K562 (cell line): ENCODE data around the gene GLB1L. TPM values are rescaled to one million over a fixed set of nuclear protein-coding genes. Genes with fewer than 3 reads are reported as not detected.

Experiments
- ATF3 ChIP-seq, 2 experiments: fragments of 450-650 bp in 1 of 2; sonication (generic) in 1 of 2; formaldehyde crosslinking in 1 of 2; IDR thresholded peaks in 1 of 2; conservative IDR thresholded peaks in 1 of 2; 2 replicates each; pipeline versions ENCODE4 v1.6.1 to v1.8.1; 2016 to 2023; ENCODE audit warnings: mild to moderate bottlenecking in 2 of 2, moderate library complexity in 2 of 2, inconsistent platforms in 1 of 2, missing genetic modification reagents in 1 of 2
- HDAC6 ChIP-seq: IDR thresholded peaks from 2 replicates; pipeline ENCODE4 v1.6.1; 2012; ENCODE audit warnings: low read depth, mild to moderate bottlenecking, control low read depth, inconsistent platforms, low read length, moderate library complexity
- HNRNPK ChIP-seq: fragments of 200-400 bp; formaldehyde crosslinking; IDR thresholded peaks from one replicate; pipeline ENCODE4 v1.6.1; 2018; ENCODE audit warnings: mild to moderate bottlenecking, low read depth, low read length; ENCODE audit not compliant: poor library complexity, severe bottlenecking
- KHSRP ChIP-seq: fragments of 450-650 bp; IDR thresholded peaks from 2 replicates; pipeline ENCODE4 v1.6.1; 2017
- KLF6 ChIP-seq: fragments of 250-450 bp; sonication (Bioruptor Pico); IDR thresholded peaks from 2 replicates; pipeline ENCODE4 v1.4.0; 2020; ENCODE audit warnings: mild to moderate bottlenecking, moderate library complexity, borderline replicate concordance
- MITF ChIP-seq: IDR thresholded peaks from 2 replicates; pipeline ENCODE4 v1.6.1; 2014; ENCODE audit warnings: antibody characterized with exemption
- MTA2 ChIP-seq: fragments of 450-650 bp; IDR thresholded peaks from 2 replicates; pipeline ENCODE4 v1.6.1; 2016; ENCODE audit warnings: low read depth
- PBX2 ChIP-seq, 2 experiments: IDR thresholded peaks in 1 of 2; conservative IDR thresholded peaks in 1 of 2; 2 replicates each; pipeline ENCODE4 v1.6.1; 2016; ENCODE audit warnings: low read depth in 2 of 2, mild to moderate bottlenecking in 1 of 2, missing compliant biosample characterization in 1 of 2, missing genetic modification characterization in 1 of 2, moderate library complexity in 1 of 2
- PHF20 ChIP-seq: fragments of 450-650 bp; IDR thresholded peaks from 2 replicates; pipeline ENCODE4 v1.6.1; 2018; ENCODE audit not compliant: partially characterized antibody
- POLR2G ChIP-seq: fragments of 200-400 bp; formaldehyde crosslinking; IDR thresholded peaks from 2 replicates; pipeline ENCODE4 v1.6.1; 2017; ENCODE audit warnings: low read depth, mild to moderate bottlenecking, antibody characterized with exemption, low read length, moderate library complexity
- POLR3A ChIP-seq: IDR thresholded peaks from 2 replicates; pipeline ENCODE4 v1.6.1; 2011; ENCODE audit warnings: borderline replicate concordance, mild to moderate bottlenecking, moderate library complexity; ENCODE audit not compliant: insufficient read length, insufficient read depth; ENCODE audit errors: extremely low read depth
- PYGO2 ChIP-seq: fragments of 450-650 bp; IDR thresholded peaks from 2 replicates; pipeline ENCODE4 v1.6.1; 2016; ENCODE audit warnings: mild to moderate bottlenecking, missing genetic modification characterization, moderate library complexity, missing compliant biosample characterization
- RERE ChIP-seq: sonication (generic); formaldehyde crosslinking; IDR thresholded peaks from 2 replicates; pipeline ENCODE4 v1.8.0; 2023; ENCODE audit warnings: missing genetic modification reagents, mild to moderate bottlenecking, borderline replicate concordance
- SPI1 ChIP-seq: IDR thresholded peaks from 2 replicates; pipeline ENCODE4 v1.6.1; 2011; ENCODE audit warnings: low read depth, low read length, control low read depth, borderline replicate concordance
- ZNF584 ChIP-seq: fragments of 200-800 bp; sonication (Bioruptor generic); IDR thresholded peaks from 2 replicates; pipeline ENCODE4 v1.6.1; 2016; ENCODE audit warnings: low read depth, mild to moderate bottlenecking, missing genetic modification characterization, missing compliant biosample characterization
- polyA plus RNA-seq, 8 experiments: library from polyadenylated mRNA; depleted of rRNA in 4 of 8; stranded (reverse) in 5 of 8; unstranded in 3 of 8; fragments of >200 nt; fragmentation: Nextera tagmentation in 2 of 8; fragmentation: Illumina TruSeq in 1 of 8; extraction: Ambion mirVana in 2 of 8; extraction: Trizol in 1 of 8; gene quantifications; 2 replicates each; pipeline versions ENCODE4 v1.2.1 to v1.2.3, GENCODE V29; 2011 to 2014; ENCODE audit warnings: inconsistent platforms in 1 of 8, missing spikeins in 1 of 8
- total RNA-seq, 7 experiments: library from RNA; depleted of rRNA in 6 of 7; stranded (reverse); fragments of >200 nt in 6 of 7; fragmentation: Illumina TruSeq in 2 of 7; extraction: Trizol in 2 of 7; gene quantifications; 2 replicates each; pipeline versions ENCODE4 v1.2.1 to v1.2.3, GENCODE V29; 2011 to 2021; ENCODE audit warnings: low replicate concordance in 1 of 7

GLB1L gene
- total and polyA plus RNA-seq, 9 of the 15 experiments (the other 6 are each of a cell fraction or from before 2014, with no cell fraction given): 0.42 to 2.9 (median 2.5) TPM

GRCh38 chr2:219245148-219245898 is at the start of gene GLB1L, which contains the start of gene STK16 (continued):
- TF ChIP-seq RERE (CRISPR knock-in tag) (no peak), PHF20 (peak; percentile 92), POLR2G (peak; percentile 98), ZNF584 (no peak), KLF6 (no peak), ATF3 (IDR thresholded peaks at IDR 0.05) (peak; percentile 69), ATF3 (CRISPR knock-in tag; conservative IDR thresholded peaks at IDR 0.05) (no peak), KHSRP (0 out of 2 replicates have a peak, but pooled peaks have one; percentile 34), SPI1 (0 out of 2 replicates have a peak, but pooled peaks have one; percentile 1), HDAC6 (no peak), MTA2 (no peak), MITF (no peak), PYGO2 (no peak), HNRNPK (no peak), POLR3A (no peak), PBX2 (CRISPR knock-in tag; IDR thresholded peaks at IDR 0.05; ENCODE audit: low read depth) (no peak), PBX2 (tag; conservative IDR thresholded peaks at IDR 0.05; ENCODE audit: low read depth) (no peak)
